Measurements from ENCODE around the gene MAGEB2.

- TF ChIP-seq, protein P1, sequence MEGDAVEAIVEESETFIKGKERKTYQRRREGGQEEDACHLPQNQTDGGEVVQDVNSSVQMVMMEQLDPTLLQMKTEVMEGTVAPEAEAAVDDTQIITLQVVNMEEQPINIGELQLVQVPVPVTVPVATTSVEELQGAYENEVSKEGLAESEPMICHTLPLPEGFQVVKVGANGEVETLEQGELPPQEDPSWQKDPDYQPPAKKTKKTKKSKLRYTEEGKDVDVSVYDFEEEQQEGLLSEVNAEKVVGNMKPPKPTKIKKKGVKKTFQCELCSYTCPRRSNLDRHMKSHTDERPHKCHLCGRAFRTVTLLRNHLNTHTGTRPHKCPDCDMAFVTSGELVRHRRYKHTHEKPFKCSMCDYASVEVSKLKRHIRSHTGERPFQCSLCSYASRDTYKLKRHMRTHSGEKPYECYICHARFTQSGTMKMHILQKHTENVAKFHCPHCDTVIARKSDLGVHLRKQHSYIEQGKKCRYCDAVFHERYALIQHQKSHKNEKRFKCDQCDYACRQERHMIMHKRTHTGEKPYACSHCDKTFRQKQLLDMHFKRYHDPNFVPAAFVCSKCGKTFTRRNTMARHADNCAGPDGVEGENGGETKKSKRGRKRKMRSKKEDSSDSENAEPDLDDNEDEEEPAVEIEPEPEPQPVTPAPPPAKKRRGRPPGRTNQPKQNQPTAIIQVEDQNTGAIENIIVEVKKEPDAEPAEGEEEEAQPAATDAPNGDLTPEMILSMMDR (IDR thresholded peaks at IDR 0.05) = no peak
- no peak for TF ChIP-seq POLR2A (IDR thresholded peaks at IDR 0.05)
Observed at GRCh38 chrX:30217465-30217864, 2.1 kb downstream of the MAGEB2 start.
